NCI-H526 (cell line): ENCODE data around the gene ZNF557.

Experiments used
- DNase-seq, 2 experiments: peaks; one replicate each; lab custom pipeline; 2025; lab: John Stamatoyannopoulos, UW

The ZNF557 gene

DNA sequence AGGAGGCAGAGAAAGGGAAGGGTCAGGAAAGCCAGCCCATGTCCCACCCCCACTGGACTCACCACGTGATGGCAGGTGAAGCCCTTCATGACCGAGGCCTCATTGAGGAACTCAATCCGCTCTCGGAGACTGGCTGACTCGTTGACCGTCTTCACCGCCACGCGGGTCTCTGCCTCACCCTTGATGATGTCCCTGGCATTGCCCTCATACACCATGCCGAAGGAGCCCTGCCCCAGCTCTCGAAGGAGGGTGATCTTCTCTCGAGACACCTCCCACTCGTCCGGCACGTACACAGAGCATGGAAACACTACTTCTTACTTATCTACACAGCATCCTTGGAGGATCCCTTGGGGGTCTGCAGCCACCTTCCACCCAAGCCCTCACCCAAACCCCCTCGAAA is 55.7 kb downstream of the ZNF557 start:
- DNase-seq, result no peak

DNA sequence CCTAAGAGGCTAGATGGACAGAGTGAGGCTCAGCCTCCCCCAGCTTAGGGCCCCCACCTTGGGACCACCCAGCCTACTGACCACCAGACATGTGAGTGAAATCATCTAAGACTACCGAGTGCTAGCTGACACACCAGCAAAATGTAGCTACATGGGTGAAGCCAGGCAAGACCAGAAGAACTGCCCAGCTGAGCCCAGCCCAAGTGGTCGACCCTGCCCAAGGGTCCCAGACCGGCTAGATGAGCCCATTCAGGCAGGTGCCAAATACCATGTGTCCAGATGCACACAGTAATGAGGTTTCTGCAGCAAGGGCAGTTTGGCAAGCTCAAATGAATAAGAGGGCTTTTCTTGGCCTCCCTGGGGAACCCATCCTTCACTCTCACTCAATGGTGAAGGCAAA is 56.6 kb downstream of the ZNF557 start:
- no peak for DNase-seq

DNA sequence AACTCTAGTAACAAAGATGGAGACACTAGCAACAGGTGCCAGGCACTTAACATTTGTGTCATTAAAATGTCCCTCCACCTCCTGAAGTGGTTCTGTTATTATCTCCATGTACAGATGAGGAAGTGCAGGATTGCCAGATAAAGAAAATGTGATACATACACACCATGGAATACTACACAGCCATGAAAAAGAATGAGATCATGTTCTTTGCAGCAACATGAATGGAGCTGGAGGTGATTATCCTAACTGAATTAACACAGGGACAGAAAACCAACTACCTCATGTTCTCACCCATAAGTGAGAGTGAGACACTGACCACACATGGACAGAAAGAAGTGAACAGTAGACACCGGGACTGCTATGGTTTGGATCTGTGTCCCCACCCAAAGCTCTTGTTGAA is 60.5 kb downstream of the ZNF557 start:
- no peak for DNase-seq

DNA sequence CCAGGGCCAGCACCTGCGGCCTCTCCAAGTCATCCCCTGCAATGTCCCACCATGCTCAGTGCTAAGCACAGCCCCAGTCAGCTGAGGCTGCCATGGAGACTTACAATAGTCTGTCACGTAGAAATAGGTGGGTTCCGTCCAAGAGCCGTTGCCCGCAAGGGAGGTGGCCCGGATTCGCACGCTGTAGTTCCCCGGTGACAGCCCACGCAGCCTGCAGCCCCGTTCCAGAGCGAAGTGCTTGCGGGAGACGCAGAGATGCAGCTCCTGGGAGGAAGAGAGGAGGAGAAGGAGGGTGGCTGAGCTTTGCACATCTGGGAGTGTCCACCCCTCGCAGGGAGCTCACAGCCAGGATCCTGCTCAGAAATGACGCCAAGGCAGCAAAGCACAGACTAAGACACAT is 62.6 kb downstream of the ZNF557 start:
- DNase-seq, result no peak

DNA sequence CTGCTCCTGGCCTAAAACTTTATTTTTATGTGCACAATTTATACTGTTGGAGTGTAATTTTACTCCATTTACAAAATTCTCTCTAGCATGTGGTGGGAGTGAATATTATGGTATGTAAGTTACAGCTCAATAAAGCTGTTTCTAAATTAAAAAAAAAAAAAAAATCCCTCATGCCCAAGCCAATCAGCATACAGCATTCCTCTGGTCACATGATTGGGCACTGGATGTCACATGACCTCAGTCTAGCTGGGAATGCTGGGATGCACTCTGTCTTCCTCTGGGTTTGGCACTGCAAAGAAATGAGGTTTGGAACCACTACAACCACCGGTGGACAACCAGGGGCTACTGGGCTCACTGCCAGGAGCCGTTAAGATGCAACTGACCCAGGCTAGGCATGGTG is 67.6 kb downstream of the ZNF557 start:
- DNase-seq, result no peak
